Prostate gland (tissue), 2 donors: ENCODE data around the gene NDUFB2. TPM values are rescaled to one million over a fixed set of nuclear protein-coding genes. Genes with fewer than 3 reads are reported as not detected.

Experiments used
- DNase-seq: peaks from one replicate; pipeline ENCODE4 v3.0.0-alpha.2; 2019; ENCODE audit warnings: low spot score
- H3K27ac ChIP-seq, 2 donors: fragments of 200-600 bp; sonication (generic); 2 replicates each; pipeline ENCODE4 v1.5.1; 2017 to 2019
- H3K27me3 ChIP-seq: fragments of 200-600 bp; sonication (generic); replicated peaks from 2 replicates; pipeline ENCODE4 v1.5.1; 2019; ENCODE audit not compliant: insufficient read depth
- H3K36me3 ChIP-seq, 2 donors: fragments of 200-600 bp; sonication (generic); 1 replicate in 1 of 2; 2 replicates in 1 of 2; pipeline versions ENCODE4 v1.5.1 to v1.8.1; 2017 to 2019
- H3K4me1 ChIP-seq: fragments of 200-600 bp; sonication (generic); replicated peaks from 2 replicates; pipeline ENCODE4 v1.5.1; 2019
- H3K4me3 ChIP-seq, 2 donors: fragments of 200-600 bp; sonication (generic); 2 replicates each; pipeline ENCODE4 v1.5.1; 2017 to 2019
- H3K9me3 ChIP-seq: fragments of 200-600 bp; sonication (generic); 2 replicates; pipeline ENCODE4 v1.5.1; 2017
- POLR2A ChIP-seq: fragments of 450-650 bp; IDR thresholded peaks from one replicate; pipeline ENCODE4 v1.6.1; 2016; ENCODE audit warnings: antibody characterized with exemption, mild to moderate bottlenecking
- POLR2AphosphoS5 ChIP-seq: sonication (generic); formaldehyde crosslinking; IDR thresholded peaks from one replicate; pipeline ENCODE4 v1.6.1; 2017; ENCODE audit warnings: antibody characterized with exemption
- WGBS: methylation state at CpG from one replicate; pipeline ENCODE4 v1.1.5; 2018; 5-methylcytosine and 5-hydroxymethylcytosine counted together
- intact Hi-C: fragments of 100-400 bp; cut with DNase I; formaldehyde crosslinking; loops from one replicate; pipeline ENCODE4 v1.14.2; 2022
- total RNA-seq, 2 donors: library from RNA; depleted of rRNA; stranded (reverse); fragments of >200 nt; gene quantifications; one replicate each; pipeline ENCODE4 v1.1.0, GENCODE V29; 2016
- TF ChIP-seq, protein P1 (sequence below), 4 experiments: fragments of 200-600 bp in 2 of 4; fragments of 450-650 bp in 2 of 4; sonication (generic) in 2 of 4; IDR thresholded peaks; 1 replicate in 3 of 4; 2 replicates in 1 of 4; pipeline ENCODE4 v1.5.1; 2016 to 2019; ENCODE audit warnings: antibody characterized with exemption in 4 of 4, mild to moderate bottlenecking in 2 of 4, moderate library complexity in 2 of 4

NDUFB2 gene
- total RNA-seq, 2 donors from 2014 or later: 151 to 333 TPM

DNA sequence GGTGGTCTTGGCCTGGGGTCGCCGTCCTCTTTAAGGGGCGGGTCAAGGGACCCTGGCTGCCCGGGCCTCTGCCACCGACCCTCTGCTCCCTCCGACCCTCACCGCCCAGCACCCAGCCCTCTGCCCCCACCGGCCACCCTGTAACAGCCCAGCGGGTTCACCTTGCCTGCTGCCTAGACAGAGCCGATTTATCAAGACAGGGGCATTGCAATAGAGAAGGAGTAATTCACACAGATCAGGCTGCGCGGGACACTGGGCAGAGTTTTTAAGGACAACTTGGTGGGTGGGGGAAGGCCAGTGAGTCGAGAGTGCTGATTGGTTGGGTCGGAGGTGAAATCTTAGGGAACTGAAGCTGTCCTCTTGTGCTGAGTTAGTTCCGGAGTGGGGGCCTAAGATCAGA, 24.5 kb upstream of the NDUFB2 start:
- no peaks in the 10 kb centered on the region for H3K9me3 ChIP-seq
- H3K27me3 ChIP-seq: no peaks in the 10 kb centered on the region
- DNase-seq: no peak
- no peak overlapping the region for H3K4me3 ChIP-seq
- intact Hi-C loops: loop anchor here (10.0 kb wide), 1 partner anchor 343 kb away; the partner anchor contains the start of gene MRPS33
- TF ChIP-seq, protein P1, sequence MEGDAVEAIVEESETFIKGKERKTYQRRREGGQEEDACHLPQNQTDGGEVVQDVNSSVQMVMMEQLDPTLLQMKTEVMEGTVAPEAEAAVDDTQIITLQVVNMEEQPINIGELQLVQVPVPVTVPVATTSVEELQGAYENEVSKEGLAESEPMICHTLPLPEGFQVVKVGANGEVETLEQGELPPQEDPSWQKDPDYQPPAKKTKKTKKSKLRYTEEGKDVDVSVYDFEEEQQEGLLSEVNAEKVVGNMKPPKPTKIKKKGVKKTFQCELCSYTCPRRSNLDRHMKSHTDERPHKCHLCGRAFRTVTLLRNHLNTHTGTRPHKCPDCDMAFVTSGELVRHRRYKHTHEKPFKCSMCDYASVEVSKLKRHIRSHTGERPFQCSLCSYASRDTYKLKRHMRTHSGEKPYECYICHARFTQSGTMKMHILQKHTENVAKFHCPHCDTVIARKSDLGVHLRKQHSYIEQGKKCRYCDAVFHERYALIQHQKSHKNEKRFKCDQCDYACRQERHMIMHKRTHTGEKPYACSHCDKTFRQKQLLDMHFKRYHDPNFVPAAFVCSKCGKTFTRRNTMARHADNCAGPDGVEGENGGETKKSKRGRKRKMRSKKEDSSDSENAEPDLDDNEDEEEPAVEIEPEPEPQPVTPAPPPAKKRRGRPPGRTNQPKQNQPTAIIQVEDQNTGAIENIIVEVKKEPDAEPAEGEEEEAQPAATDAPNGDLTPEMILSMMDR (IDR thresholded peaks at IDR 0.05): no peak
- WGBS: 86% methylated on average over 15 of the region's 15 CpGs
- H3K27ac ChIP-seq: no peak overlapping the region
- H3K4me1 ChIP-seq: peaks cover 3% of the 10 kb centered on the region
- H3K36me3 ChIP-seq: no peaks in the 10 kb centered on the region

DNA sequence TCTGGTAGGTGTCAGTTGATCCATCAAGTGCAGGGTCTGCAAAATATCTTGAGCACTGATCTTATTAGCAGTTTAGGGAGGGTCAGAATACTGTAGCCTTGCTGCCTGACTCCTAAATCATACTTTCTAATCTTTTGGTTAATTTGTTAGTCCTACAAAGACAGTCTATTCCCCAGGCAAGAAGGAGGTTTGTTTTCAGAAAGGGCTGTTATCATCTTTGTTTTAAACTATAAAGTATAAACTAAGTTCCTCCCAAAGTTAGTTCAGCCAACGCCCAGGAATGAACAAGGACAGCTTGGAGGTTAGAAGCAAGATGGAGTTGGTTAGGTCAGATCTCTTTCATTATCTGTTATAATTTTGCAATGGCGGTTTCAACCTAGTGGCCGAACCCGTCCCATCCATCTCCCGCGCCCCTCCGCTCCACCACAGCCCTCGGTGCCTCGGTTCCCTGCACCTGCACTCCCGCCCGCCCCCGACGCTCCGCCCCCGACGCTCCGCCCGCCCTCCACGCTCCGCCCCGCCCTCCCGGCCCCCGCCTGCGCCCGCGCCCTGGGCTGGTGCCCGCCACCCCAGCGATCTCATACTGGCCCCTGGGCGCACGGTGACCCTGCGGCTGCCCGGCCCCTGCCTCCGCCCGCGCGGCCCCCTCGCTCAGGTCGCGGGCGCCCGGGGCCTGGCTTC, 24.0 kb upstream of the NDUFB2 start, which contains the start of gene ADCK2:
TSS of gene ADCK2 (plus strand) at position 564 of the 681 bp plus-strand sequence. CDS start 386 bp downstream, outside the sequence.
- intact Hi-C loops: loop anchor here (10.0 kb wide), 1 partner anchor 342 kb away; the partner anchor contains the start of gene MRPS33
- TF ChIP-seq POLR2AphosphoS5: no peak
- TF ChIP-seq POLR2A: peak; percentile 61
- TF ChIP-seq, protein P1 (IDR thresholded peaks at IDR 0.05): no peak
- H3K27ac ChIP-seq: peak within 1 kb of the TSS; percentile 86 to 93
- H3K4me3 ChIP-seq: peak within 1 kb of the TSS; percentile 72 to 80
- no peaks in the 10 kb centered on the region for H3K9me3 ChIP-seq
- DNase-seq: peak; percentile 59
- H3K36me3 ChIP-seq: no peaks in the 10 kb centered on the region
- under 1% methylated on average over 24 of the region's 41 CpGs for WGBS
- H3K4me1 ChIP-seq: peaks cover 3% of the 10 kb centered on the region
- no peaks in the 10 kb centered on the region for H3K27me3 ChIP-seq

DNA sequence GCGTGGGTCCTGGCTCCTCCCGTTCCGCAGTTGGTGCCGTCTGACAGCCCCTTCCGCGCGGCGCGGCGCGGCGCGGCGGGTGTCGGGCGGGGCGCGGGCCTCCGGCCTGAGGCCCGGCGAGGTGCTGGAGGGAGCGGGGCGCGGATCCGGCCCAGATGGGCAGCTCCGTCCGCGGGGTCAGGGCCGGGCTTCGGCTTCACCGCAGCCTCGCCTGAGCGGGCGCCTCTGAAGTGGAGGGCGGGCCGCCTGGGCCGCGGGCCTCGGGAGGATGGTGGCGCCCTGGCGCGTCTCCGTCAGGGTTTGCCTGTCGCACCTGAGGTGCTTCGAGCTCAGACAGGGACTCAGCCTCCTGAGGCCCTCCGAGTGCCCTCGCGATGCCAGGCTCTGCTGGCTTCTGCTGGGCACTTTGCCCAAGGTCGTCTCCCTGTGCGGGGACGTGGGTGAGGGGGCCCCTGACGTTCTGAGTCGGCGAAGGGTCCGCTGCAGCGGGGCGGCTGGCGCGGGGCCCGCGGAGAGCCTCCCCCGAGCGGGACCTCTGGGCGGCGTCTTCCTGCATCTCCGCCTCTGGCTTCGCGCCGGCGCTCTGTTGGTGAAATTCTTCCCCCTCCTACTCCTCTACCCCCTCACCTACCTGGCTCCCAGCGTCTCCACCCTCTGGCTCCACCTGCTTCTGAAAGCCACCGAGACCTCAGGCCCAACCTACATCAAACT, 23.3 kb upstream of the NDUFB2 start:
- Histone ChIP-seq H3K36me3 (no peaks in the 10 kb centered on the region), H3K27me3 (no peaks in the 10 kb centered on the region), H3K4me1 (peaks cover 3% of the 10 kb centered on the region), H3K4me3 (peak overlapping the region; percentile 72 to 80), H3K27ac (peak overlapping the region; percentile 86 to 93), H3K9me3 (no peaks in the 10 kb centered on the region)
- TF ChIP-seq POLR2AphosphoS5: no peak
- TF ChIP-seq POLR2A: peak; percentile 82
- TF ChIP-seq, protein P1 (IDR thresholded peaks at IDR 0.05): peak in 1 of 4 experiments; percentile 19
- peak; percentile 73 for DNase-seq
- under 1% methylated on average over 49 of the region's 72 CpGs for WGBS
- intact Hi-C loops: loop anchor here (10.0 kb wide), 1 partner anchor 342 kb away; the partner anchor contains the start of gene MRPS33

DNA sequence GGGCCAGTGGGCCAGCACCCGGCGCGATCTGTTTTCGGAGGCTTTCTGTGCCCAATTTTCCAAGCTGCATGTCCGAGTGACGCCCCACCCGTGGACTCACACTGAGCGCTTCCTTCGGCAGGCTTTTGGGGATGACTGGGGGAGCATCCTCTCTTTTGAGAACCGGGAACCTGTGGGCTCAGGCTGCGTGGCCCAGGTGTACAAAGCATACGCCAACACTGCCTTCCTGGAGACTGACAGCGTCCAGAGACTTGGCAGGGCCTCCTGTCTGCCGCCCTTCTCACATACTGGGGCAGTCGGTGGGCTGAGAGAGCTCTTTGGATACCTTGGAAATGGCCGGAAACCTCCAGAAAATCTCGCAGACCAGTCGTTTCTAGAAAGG, 22.7 kb upstream of the NDUFB2 start:
- Histone ChIP-seq H3K27ac (peak overlapping the region; percentile 86 to 93), H3K36me3 (no peaks in the 10 kb centered on the region), H3K27me3 (no peaks in the 10 kb centered on the region), H3K9me3 (no peaks in the 10 kb centered on the region), H3K4me1 (peaks cover 3% of the 10 kb centered on the region), H3K4me3 (peak overlapping the region; percentile 72 to 80)
- TF ChIP-seq, protein P1 (IDR thresholded peaks at IDR 0.05): no peak
- TF ChIP-seq POLR2A: no peak
- TF ChIP-seq POLR2AphosphoS5: no peak
- no peak for DNase-seq
- intact Hi-C loops: loop anchor here (10.0 kb wide), 1 partner anchor 341 kb away; the partner anchor contains the start of gene MRPS33
- 13% methylated on average over 18 of the region's 18 CpGs for WGBS
